HEK293 (cell line): ENCODE results near the gene ARG1.

Source experiments
- CTCF ChIA-PET: fragments of 350-600 bp; formaldehyde crosslinking; extraction: SDS; loops from one replicate; lab custom pipeline; 2021; ENCODE audit warnings: antibody characterized with exemption; lab: Yijun Ruan, JAX
- POLR2A ChIA-PET: fragments of 300-600 bp; formaldehyde crosslinking; extraction: SDS; loops from one replicate; lab custom pipeline; 2020; ENCODE audit warnings: antibody characterized with exemption, inconsistent platforms; lab: Yijun Ruan, JAX
- H3K27ac ChIP-seq: fragments of 200-500 bp; sonication (Bioruptor generic); 2 replicates; pipeline ENCODE4 v1.5.1; 2014; ENCODE audit warnings: low read depth, low read length, control low read depth, inconsistent platforms; ENCODE audit errors: extremely low read depth
- H3K36me3 ChIP-seq, 2 experiments: fragments of 200-500 bp in 1 of 2; sonication (Bioruptor generic) in 1 of 2; 1 replicate in 1 of 2; 2 replicates in 1 of 2; pipeline ENCODE4 v1.5.1; 2014 to 2017; ENCODE audit warnings: inconsistent platforms in 2 of 2, low read length in 2 of 2; ENCODE audit not compliant: control insufficient read depth in 2 of 2, insufficient read depth in 1 of 2
- H3K4me1 ChIP-seq: fragments of 200-500 bp; sonication (Bioruptor generic); 2 replicates; pipeline ENCODE4 v1.5.1; 2014; ENCODE audit warnings: mild to moderate bottlenecking, low read length, inconsistent platforms; ENCODE audit not compliant: control insufficient read depth, insufficient read depth
- H3K4me3 ChIP-seq: 2 replicates; pipeline ENCODE4 v1.5.1; 2011; ENCODE audit warnings: low read depth, mild to moderate bottlenecking, control low read depth, low read length, moderate library complexity
- H3K9me3 ChIP-seq: fragments of 200-500 bp; sonication (Bioruptor generic); 2 replicates; pipeline ENCODE4 v1.5.1; 2014; ENCODE audit warnings: low read depth, low read length, inconsistent platforms; ENCODE audit not compliant: control insufficient read depth, insufficient read depth
- BCL11A ChIP-seq: fragments of 450-650 bp; formaldehyde crosslinking; IDR thresholded peaks from 2 replicates; pipeline ENCODE4 v1.5.1; 2016; ENCODE audit warnings: low read depth, missing biosample characterization, missing genetic modification characterization
- HOXC10 ChIP-seq: sonication (generic); formaldehyde crosslinking; IDR thresholded peaks from 2 replicates; pipeline ENCODE4 v1.8.1; 2023; ENCODE audit warnings: mild to moderate bottlenecking, missing genetic modification reagents
- MYNN ChIP-seq: fragments of 450-650 bp; formaldehyde crosslinking; IDR thresholded peaks from 2 replicates; pipeline ENCODE4 v1.5.1; 2016; ENCODE audit warnings: missing biosample characterization, missing genetic modification characterization, borderline replicate concordance
- OVOL3 ChIP-seq: fragments of 450-650 bp; formaldehyde crosslinking; IDR thresholded peaks from 2 replicates; pipeline ENCODE4 v1.5.1; 2016; ENCODE audit warnings: missing biosample characterization, missing genetic modification characterization
- SCRT1 ChIP-seq: fragments of 450-650 bp; formaldehyde crosslinking; IDR thresholded peaks from 2 replicates; pipeline ENCODE4 v1.5.1; 2016; ENCODE audit warnings: missing biosample characterization, missing genetic modification characterization, borderline replicate concordance
- SCRT2 ChIP-seq: fragments of 450-650 bp; formaldehyde crosslinking; IDR thresholded peaks from 2 replicates; pipeline ENCODE4 v1.5.1; 2016; ENCODE audit warnings: missing biosample characterization, missing genetic modification characterization
- ZFP37 ChIP-seq: fragments of 450-650 bp; formaldehyde crosslinking; IDR thresholded peaks from 2 replicates; pipeline ENCODE4 v1.5.1; 2016; ENCODE audit warnings: missing biosample characterization, missing genetic modification characterization
- ZNF133 ChIP-seq: fragments of 450-650 bp; formaldehyde crosslinking; IDR thresholded peaks from 2 replicates; pipeline ENCODE4 v1.5.1; 2016; ENCODE audit warnings: missing biosample characterization, missing genetic modification characterization
- ZNF221 ChIP-seq: fragments of 450-650 bp; formaldehyde crosslinking; IDR thresholded peaks from 2 replicates; pipeline ENCODE4 v1.5.1; 2017; ENCODE audit warnings: missing biosample characterization, missing genetic modification characterization, borderline replicate concordance
- ZNF24 ChIP-seq: fragments of 450-650 bp; formaldehyde crosslinking; IDR thresholded peaks from 2 replicates; pipeline ENCODE4 v1.5.1; 2016; ENCODE audit warnings: missing biosample characterization, missing genetic modification characterization
- ZNF248 ChIP-seq: fragments of 450-650 bp; formaldehyde crosslinking; IDR thresholded peaks from 2 replicates; pipeline ENCODE4 v1.5.1; 2017; ENCODE audit warnings: missing biosample characterization, missing genetic modification characterization
- ZNF510 ChIP-seq: fragments of 450-650 bp; formaldehyde crosslinking; IDR thresholded peaks from 2 replicates; pipeline ENCODE4 v1.5.1; 2018; ENCODE audit warnings: mild to moderate bottlenecking, missing genetic modification characterization, missing biosample characterization; ENCODE audit not compliant: insufficient replicate concordance
- ZNF776 ChIP-seq: fragments of 450-650 bp; formaldehyde crosslinking; IDR thresholded peaks from 2 replicates; pipeline ENCODE4 v1.5.0; 2017; ENCODE audit warnings: missing biosample characterization, missing genetic modification characterization, borderline replicate concordance
- TF ChIP-seq, protein P1 (sequence below): fragments of 450-650 bp; formaldehyde crosslinking; IDR thresholded peaks from 2 replicates; pipeline ENCODE4 v1.5.1; 2016; ENCODE audit warnings: missing biosample characterization, missing genetic modification characterization
- TF ChIP-seq, protein P2 (sequence below): fragments of 450-650 bp; formaldehyde crosslinking; IDR thresholded peaks from 2 replicates; pipeline ENCODE4 v1.5.1; 2016; ENCODE audit warnings: missing biosample characterization, missing genetic modification characterization
- TF ChIP-seq, protein P3 (sequence below): fragments of 450-650 bp; formaldehyde crosslinking; IDR thresholded peaks from 2 replicates; pipeline ENCODE4 v1.5.1; 2016; ENCODE audit warnings: missing biosample characterization, missing genetic modification characterization
- TF ChIP-seq, protein P4 (sequence below): fragments of 450-650 bp; formaldehyde crosslinking; IDR thresholded peaks from 2 replicates; pipeline ENCODE4 v1.5.1; 2016; ENCODE audit warnings: missing biosample characterization, missing genetic modification characterization
- TF ChIP-seq, protein P5 (sequence below): fragments of 450-650 bp; formaldehyde crosslinking; IDR thresholded peaks from 2 replicates; pipeline ENCODE4 v1.5.1; 2016; ENCODE audit warnings: missing biosample characterization, missing genetic modification characterization
- TF ChIP-seq, protein P6 (sequence below): fragments of 450-650 bp; formaldehyde crosslinking; IDR thresholded peaks from 2 replicates; pipeline ENCODE4 v1.5.1; 2017; ENCODE audit warnings: missing biosample characterization, missing genetic modification characterization

The ARG1 gene

DNA sequence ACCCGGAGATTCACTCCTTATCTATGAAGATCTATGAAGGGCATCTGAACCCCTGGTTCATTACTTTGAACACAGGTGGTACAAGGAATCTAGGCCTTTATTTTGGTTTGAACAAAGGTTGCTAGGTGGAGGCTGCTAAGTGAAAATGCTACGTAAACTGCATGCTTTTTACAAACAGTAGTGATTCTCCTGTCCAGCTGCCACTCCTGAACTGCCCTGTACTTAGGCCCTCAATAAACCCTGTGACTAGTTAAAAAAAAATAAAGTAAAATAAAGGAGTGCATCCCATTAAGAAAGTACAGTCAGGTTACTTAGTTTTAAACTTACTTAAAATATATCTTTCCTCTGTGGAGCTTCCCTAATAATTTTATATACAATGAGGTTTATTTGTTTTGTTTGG is 27.7 kb upstream of the ARG1 start:
- no peaks in the 10 kb centered on the region for H3K9me3 ChIP-seq
- ChIA-PET CTCF (interaction anchor here (0.6 to 1.4 kb wide), 4 partner anchors 11 to 702 kb away, joined by 3 to 5 read pairs (median 4); no protein-coding TSS in a partner anchor), POLR2A (no interaction called here)
- TF ChIP-seq, protein P1, sequence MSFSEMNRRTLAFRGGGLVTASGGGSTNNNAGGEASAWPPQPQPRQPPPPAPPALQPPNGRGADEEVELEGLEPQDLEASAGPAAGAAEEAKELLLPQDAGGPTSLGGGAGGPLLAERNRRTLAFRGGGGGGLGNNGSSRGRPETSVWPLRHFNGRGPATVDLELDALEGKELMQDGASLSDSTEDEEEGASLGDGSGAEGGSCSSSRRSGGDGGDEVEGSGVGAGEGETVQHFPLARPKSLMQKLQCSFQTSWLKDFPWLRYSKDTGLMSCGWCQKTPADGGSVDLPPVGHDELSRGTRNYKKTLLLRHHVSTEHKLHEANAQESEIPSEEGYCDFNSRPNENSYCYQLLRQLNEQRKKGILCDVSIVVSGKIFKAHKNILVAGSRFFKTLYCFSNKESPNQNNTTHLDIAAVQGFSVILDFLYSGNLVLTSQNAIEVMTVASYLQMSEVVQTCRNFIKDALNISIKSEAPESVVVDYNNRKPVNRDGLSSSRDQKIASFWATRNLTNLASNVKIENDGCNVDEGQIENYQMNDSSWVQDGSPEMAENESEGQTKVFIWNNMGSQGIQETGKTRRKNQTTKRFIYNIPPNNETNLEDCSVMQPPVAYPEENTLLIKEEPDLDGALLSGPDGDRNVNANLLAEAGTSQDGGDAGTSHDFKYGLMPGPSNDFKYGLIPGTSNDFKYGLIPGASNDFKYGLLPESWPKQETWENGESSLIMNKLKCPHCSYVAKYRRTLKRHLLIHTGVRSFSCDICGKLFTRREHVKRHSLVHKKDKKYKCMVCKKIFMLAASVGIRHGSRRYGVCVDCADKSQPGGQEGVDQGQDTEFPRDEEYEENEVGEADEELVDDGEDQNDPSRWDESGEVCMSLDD (tag by site-specific recombination): no peak
- no peak for TF ChIP-seq ZNF776 (tag by site-specific recombination)
- TF ChIP-seq ZFP37: no peak
- TF ChIP-seq, protein P2, sequence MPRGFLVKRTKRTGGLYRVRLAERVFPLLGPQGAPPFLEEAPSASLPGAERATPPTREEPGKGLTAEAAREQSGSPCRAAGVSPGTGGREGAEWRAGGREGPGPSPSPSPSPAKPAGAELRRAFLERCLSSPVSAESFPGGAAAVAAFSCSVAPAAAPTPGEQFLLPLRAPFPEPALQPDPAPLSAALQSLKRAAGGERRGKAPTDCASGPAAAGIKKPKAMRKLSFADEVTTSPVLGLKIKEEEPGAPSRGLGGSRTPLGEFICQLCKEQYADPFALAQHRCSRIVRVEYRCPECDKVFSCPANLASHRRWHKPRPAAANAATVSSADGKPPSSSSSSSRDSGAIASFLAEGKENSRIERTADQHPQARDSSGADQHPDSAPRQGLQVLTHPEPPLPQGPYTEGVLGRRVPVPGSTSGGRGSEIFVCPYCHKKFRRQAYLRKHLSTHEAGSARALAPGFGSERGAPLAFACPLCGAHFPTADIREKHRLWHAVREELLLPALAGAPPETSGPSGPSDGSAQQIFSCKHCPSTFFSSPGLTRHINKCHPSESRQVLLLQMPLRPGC (tag by site-specific recombination): no peak
- TF ChIP-seq OVOL3: no peak
- TF ChIP-seq, protein P3, sequence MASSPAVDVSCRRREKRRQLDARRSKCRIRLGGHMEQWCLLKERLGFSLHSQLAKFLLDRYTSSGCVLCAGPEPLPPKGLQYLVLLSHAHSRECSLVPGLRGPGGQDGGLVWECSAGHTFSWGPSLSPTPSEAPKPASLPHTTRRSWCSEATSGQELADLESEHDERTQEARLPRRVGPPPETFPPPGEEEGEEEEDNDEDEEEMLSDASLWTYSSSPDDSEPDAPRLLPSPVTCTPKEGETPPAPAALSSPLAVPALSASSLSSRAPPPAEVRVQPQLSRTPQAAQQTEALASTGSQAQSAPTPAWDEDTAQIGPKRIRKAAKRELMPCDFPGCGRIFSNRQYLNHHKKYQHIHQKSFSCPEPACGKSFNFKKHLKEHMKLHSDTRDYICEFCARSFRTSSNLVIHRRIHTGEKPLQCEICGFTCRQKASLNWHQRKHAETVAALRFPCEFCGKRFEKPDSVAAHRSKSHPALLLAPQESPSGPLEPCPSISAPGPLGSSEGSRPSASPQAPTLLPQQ (tag by site-specific recombination): no peak
- no peak for TF ChIP-seq SCRT2
- no peak for TF ChIP-seq MYNN
- no peak for TF ChIP-seq ZNF510
- TF ChIP-seq ZNF24 (tag by site-specific recombination): no peak
- TF ChIP-seq ZNF221: no peak
- TF ChIP-seq BCL11A: no peak
- TF ChIP-seq, protein P4, sequence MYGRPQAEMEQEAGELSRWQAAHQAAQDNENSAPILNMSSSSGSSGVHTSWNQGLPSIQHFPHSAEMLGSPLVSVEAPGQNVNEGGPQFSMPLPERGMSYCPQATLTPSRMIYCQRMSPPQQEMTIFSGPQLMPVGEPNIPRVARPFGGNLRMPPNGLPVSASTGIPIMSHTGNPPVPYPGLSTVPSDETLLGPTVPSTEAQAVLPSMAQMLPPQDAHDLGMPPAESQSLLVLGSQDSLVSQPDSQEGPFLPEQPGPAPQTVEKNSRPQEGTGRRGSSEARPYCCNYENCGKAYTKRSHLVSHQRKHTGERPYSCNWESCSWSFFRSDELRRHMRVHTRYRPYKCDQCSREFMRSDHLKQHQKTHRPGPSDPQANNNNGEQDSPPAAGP: no peak
- TF ChIP-seq, protein P5, sequence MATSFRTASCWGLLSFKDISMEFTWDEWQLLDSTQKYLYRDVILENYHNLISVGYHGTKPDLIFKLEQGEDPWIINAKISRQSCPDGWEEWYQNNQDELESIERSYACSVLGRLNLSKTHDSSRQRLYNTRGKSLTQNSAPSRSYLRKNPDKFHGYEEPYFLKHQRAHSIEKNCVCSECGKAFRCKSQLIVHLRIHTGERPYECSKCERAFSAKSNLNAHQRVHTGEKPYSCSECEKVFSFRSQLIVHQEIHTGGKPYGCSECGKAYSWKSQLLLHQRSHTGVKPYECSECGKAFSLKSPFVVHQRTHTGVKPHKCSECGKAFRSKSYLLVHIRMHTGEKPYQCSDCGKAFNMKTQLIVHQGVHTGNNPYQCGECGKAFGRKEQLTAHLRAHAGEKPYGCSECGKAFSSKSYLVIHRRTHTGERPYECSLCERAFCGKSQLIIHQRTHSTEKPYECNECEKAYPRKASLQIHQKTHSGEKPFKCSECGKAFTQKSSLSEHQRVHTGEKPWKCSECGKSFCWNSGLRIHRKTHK (tag by site-specific recombination): no peak
- no peak for TF ChIP-seq HOXC10 (CRISPR knock-in tag)
- H3K4me1 ChIP-seq: no peaks in the 10 kb centered on the region
- no peak overlapping the region for H3K4me3 ChIP-seq
- no peaks in the 10 kb centered on the region for H3K36me3 ChIP-seq
- no peak overlapping the region for H3K27ac ChIP-seq

DNA sequence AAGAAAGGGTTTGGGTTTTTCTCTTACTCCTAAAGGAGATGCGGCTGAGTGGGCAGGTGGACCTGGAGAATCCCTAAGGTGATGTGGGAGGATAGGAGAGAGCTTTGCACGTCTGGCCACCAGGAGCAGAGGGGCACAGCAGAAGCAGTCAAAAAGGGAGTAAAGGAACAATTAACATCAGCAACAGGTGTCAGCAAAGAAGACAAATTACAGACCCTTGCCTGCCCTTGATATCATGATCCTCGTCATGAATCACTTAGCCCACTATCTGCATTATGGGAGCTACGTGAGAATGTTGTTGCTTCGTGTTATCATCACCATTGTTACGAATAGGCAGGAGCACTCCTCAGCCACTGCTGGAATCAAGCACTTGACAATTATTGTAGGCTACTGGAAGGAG is 25.5 kb upstream of the ARG1 start:
- H3K4me1 ChIP-seq: no peaks in the 10 kb centered on the region
- ChIA-PET CTCF (no interaction called here), POLR2A (no interaction called here)
- H3K4me3 ChIP-seq: no peak overlapping the region
- TF ChIP-seq ZNF133 (tag by site-specific recombination) (no peak), SCRT1 (tag by site-specific recombination) (peak; percentile 64), ZNF248 (tag by site-specific recombination) (no peak), SCRT2 (peak; percentile 74)
- TF ChIP-seq, protein P6, sequence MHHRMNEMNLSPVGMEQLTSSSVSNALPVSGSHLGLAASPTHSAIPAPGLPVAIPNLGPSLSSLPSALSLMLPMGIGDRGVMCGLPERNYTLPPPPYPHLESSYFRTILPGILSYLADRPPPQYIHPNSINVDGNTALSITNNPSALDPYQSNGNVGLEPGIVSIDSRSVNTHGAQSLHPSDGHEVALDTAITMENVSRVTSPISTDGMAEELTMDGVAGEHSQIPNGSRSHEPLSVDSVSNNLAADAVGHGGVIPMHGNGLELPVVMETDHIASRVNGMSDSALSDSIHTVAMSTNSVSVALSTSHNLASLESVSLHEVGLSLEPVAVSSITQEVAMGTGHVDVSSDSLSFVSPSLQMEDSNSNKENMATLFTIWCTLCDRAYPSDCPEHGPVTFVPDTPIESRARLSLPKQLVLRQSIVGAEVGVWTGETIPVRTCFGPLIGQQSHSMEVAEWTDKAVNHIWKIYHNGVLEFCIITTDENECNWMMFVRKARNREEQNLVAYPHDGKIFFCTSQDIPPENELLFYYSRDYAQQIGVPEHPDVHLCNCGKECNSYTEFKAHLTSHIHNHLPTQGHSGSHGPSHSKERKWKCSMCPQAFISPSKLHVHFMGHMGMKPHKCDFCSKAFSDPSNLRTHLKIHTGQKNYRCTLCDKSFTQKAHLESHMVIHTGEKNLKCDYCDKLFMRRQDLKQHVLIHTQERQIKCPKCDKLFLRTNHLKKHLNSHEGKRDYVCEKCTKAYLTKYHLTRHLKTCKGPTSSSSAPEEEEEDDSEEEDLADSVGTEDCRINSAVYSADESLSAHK (tag by site-specific recombination): no peak
- H3K36me3 ChIP-seq: no peaks in the 10 kb centered on the region
- no peak overlapping the region for H3K27ac ChIP-seq
- no peaks in the 10 kb centered on the region for H3K9me3 ChIP-seq
